Transverse colon (tissue), 4 donors: ENCODE measurements around the gene SARS2. TPM values are rescaled to one million over a fixed set of nuclear protein-coding genes. Genes with fewer than 3 reads are reported as not detected.

Experiments
- DNase-seq: peaks from one replicate; pipeline ENCODE4 v3.0.0-alpha.2; 2019
- H3K27ac ChIP-seq, 4 donors: fragments of 200-600 bp; sonication (generic); 2 replicates each; pipeline ENCODE4 v1.5.1; 2016 to 2018; ENCODE audit warnings: inconsistent platforms in 4 of 4
- H3K27me3 ChIP-seq: fragments of 200-600 bp; sonication (generic); 2 replicates; pipeline ENCODE4 v1.5.1; 2017; ENCODE audit warnings: inconsistent platforms
- H3K36me3 ChIP-seq, 4 donors: fragments of 200-600 bp; sonication (generic); 2 replicates each; pipeline ENCODE4 v1.5.1; 2017 to 2019; ENCODE audit warnings: inconsistent platforms in 4 of 4
- H3K4me1 ChIP-seq, 4 donors: fragments of 200-600 bp; sonication (generic); 2 replicates each; pipeline ENCODE4 v1.5.1; 2017 to 2020; ENCODE audit warnings: inconsistent platforms in 4 of 4
- H3K4me3 ChIP-seq, 4 donors: fragments of 200-600 bp; sonication (generic); 1 replicate in 1 of 4; 2 replicates in 3 of 4; pipeline versions ENCODE4 v1.5.1 to v1.6.1; 2017 to 2019; ENCODE audit warnings: inconsistent platforms in 4 of 4
- H3K9me3 ChIP-seq, 2 donors: fragments of 200-600 bp; sonication (generic); 2 replicates each; pipeline ENCODE4 v1.5.1; 2017 to 2019; ENCODE audit warnings: inconsistent platforms in 2 of 2
- CTCF ChIP-seq, 5 experiments: fragments of 200-600 bp in 3 of 5; fragments of 450-650 bp in 2 of 5; sonication (generic) in 3 of 5; IDR thresholded peaks; 1 replicate in 2 of 5; 2 replicates in 3 of 5; pipeline ENCODE4 v1.5.1; 2016 to 2017; ENCODE audit warnings: antibody characterized with exemption in 5 of 5, inconsistent platforms in 3 of 5, mild to moderate bottlenecking in 2 of 5, moderate library complexity in 1 of 5
- EP300 ChIP-seq: sonication (generic); formaldehyde crosslinking; IDR thresholded peaks from one replicate; pipeline ENCODE4 v1.6.1; 2017; ENCODE audit warnings: antibody characterized with exemption, low read depth
- POLR2A ChIP-seq: fragments of 450-650 bp; IDR thresholded peaks from one replicate; pipeline ENCODE4 v1.6.1; 2016; ENCODE audit warnings: antibody characterized with exemption, mild to moderate bottlenecking, moderate library complexity
- POLR2AphosphoS5 ChIP-seq, 3 donors: sonication (generic); formaldehyde crosslinking; IDR thresholded peaks; one replicate each; pipeline ENCODE4 v1.6.1; 2016; ENCODE audit warnings: antibody characterized with exemption in 3 of 3
- WGBS, 2 donors: methylation state at CpG; one replicate each; pipeline ENCODE4 v1.1.5; 2018; ENCODE audit warnings: low coverage in 1 of 2; 5-methylcytosine and 5-hydroxymethylcytosine counted together
- in situ Hi-C, 4 donors: fragments of 200-750 bp; cut with MboI; loops; one replicate each; pipeline versions ENCODE4 v1.15.0 to v1.15.1; 2017; ENCODE audit warnings: low sequenced_read_pairs in 3 of 4, low pct_ligation_motif_present in 1 of 4, low pct_unique_long_range_greater_than_20kb in 1 of 4
- intact Hi-C: fragments of 100-400 bp; cut with DNase I; formaldehyde crosslinking; loops from one replicate; pipeline ENCODE4 v1.15.1; 2023; ENCODE audit warnings: low total_unique reads
- total RNA-seq, 4 donors: library from RNA; depleted of rRNA; stranded (reverse); fragments of >200 nt; gene quantifications; one replicate each; pipeline ENCODE4 v1.1.0, GENCODE V29; 2016

Gene SARS2
- total RNA-seq, 4 donors from 2014 or later = 21.4 to 186 (median 42.7) TPM

DNA sequence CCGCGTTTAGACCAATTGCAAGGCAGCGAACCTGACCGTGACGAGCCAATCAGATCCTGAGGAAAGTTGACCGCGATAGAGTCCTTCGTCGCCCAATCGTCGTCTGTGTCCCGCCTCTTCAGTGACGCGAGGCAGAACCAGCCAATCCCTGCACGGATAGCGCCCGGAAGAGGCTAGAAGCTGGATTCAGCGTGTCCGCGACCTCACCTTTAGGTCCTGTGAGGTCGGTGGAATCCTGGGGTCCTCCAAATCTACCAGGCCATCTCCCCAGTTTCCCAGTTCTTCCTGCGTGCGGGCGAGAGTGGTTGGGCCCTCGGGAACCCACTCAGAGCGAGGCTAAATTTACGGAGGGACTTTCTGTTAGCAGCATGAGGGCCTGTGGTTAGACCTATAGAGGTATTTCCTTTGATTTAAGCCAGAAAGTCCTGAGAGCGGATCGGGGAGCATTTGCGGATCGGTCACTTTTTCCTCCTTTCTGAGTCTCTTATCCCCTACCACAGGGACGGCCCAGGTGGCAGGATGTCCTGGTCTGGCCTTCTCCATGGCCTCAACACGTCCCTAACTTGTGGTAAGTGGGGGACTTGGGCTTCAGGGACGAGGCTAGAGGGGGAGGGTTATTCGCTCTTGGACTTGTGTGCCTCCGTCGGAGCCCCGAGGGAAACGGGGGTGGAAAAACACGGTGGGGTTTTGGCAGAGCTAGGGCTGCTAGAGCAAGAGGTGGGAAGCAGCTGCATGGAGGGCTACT lies 385 bp upstream of the SARS2 start, which contains the start of gene MRPS12:
TSS of gene MRPS12 (plus strand) at position 169 of the 745 bp plus-strand sequence. CDS start at position 520, 351 bp downstream.
- intact Hi-C loops (no loop called here), in situ Hi-C loops (loop anchor here in 3 of 4 donors (25.0 kb wide), 2 partner anchors 394 to 519 kb away; partner anchors contain the start of gene FAM98C (in 2 of the 3))
- Histone ChIP-seq H3K9me3 (no peaks in the 10 kb centered on the region), H3K4me1 (peaks cover 7 to 19% (median 13%) of the 10 kb centered on the region in 4 donors), H3K27ac (peak within 1 kb of the TSS; percentile 88 to 93 (median 90)), H3K4me3 (peak within 1 kb of the TSS; percentile 55 to 83 (median 70)), H3K36me3 (no peaks in the 10 kb centered on the region), H3K27me3 (no peaks in the 10 kb centered on the region)
- TF ChIP-seq POLR2A (peak; percentile 61), CTCF (IDR thresholded peaks at IDR 0.05) (no peak), POLR2AphosphoS5 (IDR thresholded peaks at IDR 0.05) (peak; percentile 65 to 83 (median 72)), EP300 (no peak)
- 0% methylated on average over 34 of the region's 40 CpGs; no CpG with 5 or more reads in 1 of the 2 donors for WGBS, 2 donors
- DNase-seq = peak; percentile 99

- Histone ChIP-seq H3K4me3 (no peak overlapping the region), H3K4me1 (peaks cover 7 to 19% (median 13%) of the 10 kb centered on the region in 4 donors), H3K27ac (peak overlapping the region in 1 of 4 donors; percentile 8), H3K27me3 (no peaks in the 10 kb centered on the region), H3K9me3 (no peaks in the 10 kb centered on the region), H3K36me3 (peaks cover 0 to 14% (median 0%) of the 10 kb centered on the region in 4 donors)
- intact Hi-C loops = no loop called here
- TF ChIP-seq CTCF (IDR thresholded peaks at IDR 0.05) (no peak), POLR2AphosphoS5 (IDR thresholded peaks at IDR 0.05) (no peak), POLR2A (no peak), EP300 (no peak)
- 56 to 73% methylated on average over 4 of the region's 4 CpGs for WGBS, 2 donors
- DNase-seq = no peak
- in situ Hi-C loops = loop anchor here in 3 of 4 donors (25.0 kb wide), 2 partner anchors 391 to 516 kb away; partner anchors contain the start of gene FAM98C (in 2 of the 3)
Measured at GRCh38 chr19:38928391-38929001, 2.1 kb downstream of the SARS2 start.

DNA sequence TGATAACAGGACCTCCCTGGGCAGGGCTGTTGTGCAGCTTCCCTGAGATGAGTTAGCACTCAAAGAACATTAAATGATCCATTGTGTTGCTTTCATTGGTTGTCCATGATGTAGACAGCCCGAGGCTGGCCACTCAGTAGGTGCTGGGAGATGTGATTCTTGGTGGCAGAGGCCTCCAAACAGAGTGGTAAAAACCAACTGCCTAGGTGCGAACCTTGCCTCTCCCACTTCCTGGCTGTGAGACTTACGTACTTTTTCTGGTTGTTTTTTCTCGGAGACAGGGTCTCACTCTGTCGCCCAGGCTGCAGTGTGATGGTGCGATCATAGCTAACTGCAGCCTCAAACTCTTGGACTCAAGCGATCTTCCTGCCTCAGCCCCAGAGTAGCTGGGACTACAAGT lies 6.2 kb downstream of the SARS2 start:
- in situ Hi-C loops (no loop called here), intact Hi-C loops (no loop called here)
- TF ChIP-seq POLR2AphosphoS5 (IDR thresholded peaks at IDR 0.05) (no peak), CTCF (IDR thresholded peaks at IDR 0.05) (no peak), EP300 (no peak), POLR2A (no peak)
- Histone ChIP-seq H3K4me1 (peaks cover 0 to under 1% (median 0%) of the 10 kb centered on the region in 4 donors), H3K9me3 (no peaks in the 10 kb centered on the region), H3K27ac (no peak overlapping the region), H3K36me3 (peaks cover 0 to 14% (median 0%) of the 10 kb centered on the region in 4 donors), H3K4me3 (no peak overlapping the region), H3K27me3 (no peaks in the 10 kb centered on the region)
- DNase-seq = no peak
- 88 to 90% methylated on average over 2 to 7 of the region's 7 CpGs for WGBS, 2 donors

DNA sequence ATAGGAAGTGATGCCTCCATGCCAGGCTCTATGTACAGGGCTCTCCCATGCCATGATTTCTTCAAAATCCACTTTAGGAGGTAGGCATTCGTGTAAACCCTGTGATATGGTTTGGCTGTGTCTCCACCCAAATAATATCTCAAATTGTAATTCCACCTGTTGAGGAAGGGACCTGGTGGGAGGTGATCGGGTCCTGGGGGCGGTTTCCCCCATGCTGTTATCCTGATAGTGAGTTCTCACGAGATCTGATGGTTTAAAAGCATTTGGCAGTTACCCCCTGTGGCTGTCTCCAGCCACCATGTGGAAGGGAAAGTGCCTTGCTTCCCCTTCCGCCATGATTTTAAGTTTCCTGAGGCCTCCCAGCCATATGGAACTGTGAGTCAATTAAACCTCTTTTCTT lies 8.1 kb downstream of the SARS2 start:
- no peaks in the 10 kb centered on the region for H3K27me3 ChIP-seq
- DNase-seq = no peak
- H3K9me3 ChIP-seq = no peaks in the 10 kb centered on the region
- H3K36me3 ChIP-seq = peaks cover 0 to 14% (median 0%) of the 10 kb centered on the region in 4 donors
- no peak overlapping the region for H3K27ac ChIP-seq
- no peak overlapping the region for H3K4me3 ChIP-seq
- H3K4me1 ChIP-seq = no peaks in the 10 kb centered on the region
- 95 to 96% methylated on average over 5 of the region's 5 CpGs for WGBS, 2 donors
- in situ Hi-C loops = no loop called here
- TF ChIP-seq CTCF (IDR thresholded peaks at IDR 0.05) (no peak), POLR2A (no peak), POLR2AphosphoS5 (IDR thresholded peaks at IDR 0.05) (no peak), EP300 (no peak)
- intact Hi-C loops = no loop called here
